Muscle of arm (tissue), 12 donors: ENCODE results near the gene PLA2G15. TPM values are rescaled to one million over a fixed set of nuclear protein-coding genes. Genes with fewer than 3 reads are reported as not detected.
A peak's percentile ranks its signal among the peaks of the same experiment; 100 is the strongest.

ENCODE experiments used
- DNase-seq: peaks from one replicate; pipeline ENCODE4 v3.0.0-alpha.2; 2013
- polyA plus RNA-seq, 12 donors: library from polyadenylated mRNA; unstranded; fragments of 120-200 nt; gene quantifications; one replicate each; pipeline ENCODE4 v1.2.1, GENCODE V29; 2013; ENCODE audit not compliant: insufficient read length in 12 of 12

The PLA2G15 gene
- polyA plus RNA-seq, 12 donors, result 14.3 to 42.3 (median 27.0) TPM; not detected in 1

DNA sequence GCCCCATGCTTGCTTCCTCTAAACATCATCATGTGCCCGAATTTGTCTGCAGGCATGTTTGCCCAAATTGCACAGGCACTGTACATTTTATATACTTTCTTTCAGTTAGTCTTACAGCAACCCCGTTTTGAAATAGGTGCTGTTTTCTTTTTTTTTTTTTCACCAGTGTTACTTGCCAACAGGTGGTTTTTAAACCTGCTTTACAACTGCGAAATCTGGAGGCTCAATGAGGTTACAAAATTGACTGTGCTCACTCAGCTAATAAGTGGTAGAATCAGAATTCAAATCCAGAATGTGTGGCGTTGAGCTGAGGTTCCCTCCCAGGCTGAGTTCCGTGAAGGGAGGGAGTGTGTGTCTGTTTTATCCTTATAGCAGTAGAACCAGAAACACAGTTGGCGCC is 5.8 kb downstream of the PLA2G15 start:
- no peak for DNase-seq

DNA sequence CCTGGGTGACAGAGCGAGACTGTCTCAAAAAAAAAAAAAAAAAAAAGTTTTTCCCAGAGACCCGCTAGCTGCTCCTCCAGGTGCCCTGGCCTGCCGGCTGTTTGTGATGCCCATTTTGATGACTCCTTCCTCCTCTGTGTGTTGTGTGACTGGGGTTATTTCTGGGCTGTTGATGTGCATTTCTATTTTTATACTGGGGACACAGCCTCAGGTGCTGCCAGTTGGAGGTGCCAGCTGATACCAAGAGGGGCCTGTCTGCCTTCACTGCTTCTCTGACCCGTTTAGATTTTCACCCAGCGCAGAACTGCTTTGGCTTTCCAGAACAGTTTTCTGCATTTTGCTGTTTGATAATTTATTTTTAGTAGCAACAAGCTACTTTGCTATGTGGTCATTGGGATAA is 6.7 kb downstream of the PLA2G15 start:
- no peak for DNase-seq

DNA sequence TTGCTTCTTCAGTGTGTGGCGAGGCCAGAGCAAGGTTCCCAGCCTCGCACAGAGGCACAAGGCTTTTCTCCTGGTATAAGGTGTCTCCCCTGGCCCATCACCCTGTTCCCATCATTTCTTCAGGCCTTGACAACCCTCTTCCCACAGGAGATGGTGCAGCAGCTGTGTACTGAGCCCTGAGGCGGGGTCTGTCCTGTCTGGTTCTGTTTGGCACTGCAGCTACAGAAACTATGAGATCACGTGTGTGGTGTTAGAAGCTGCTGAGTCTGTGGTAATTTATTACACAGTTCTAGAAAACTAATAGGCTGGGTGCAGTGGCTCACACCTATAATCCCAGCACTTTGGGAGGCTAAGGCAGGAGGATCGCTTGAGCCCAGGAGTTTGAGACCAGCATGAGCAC is 7.2 kb downstream of the PLA2G15 start:
- no peak for DNase-seq

DNA sequence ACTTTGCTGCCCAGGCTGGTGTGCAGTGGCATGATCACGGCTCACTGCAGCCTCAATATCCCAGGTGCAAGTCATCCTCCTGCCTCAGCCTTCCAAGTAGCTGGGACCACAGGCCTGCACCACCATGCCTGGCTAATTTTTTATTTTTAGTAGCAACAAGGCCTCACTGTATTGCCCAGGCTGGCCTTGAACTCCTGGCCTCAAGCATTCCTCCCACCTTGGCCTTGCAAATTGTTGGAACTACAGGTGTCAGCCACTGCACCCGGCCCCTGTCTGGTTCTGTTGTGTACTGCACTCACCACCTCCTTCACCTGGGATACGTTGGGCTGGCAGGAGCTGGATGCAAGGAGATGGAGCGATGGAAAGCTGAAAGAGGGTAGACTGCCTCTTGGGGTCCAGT is 8.5 kb downstream of the PLA2G15 start:
- DNase-seq, result no peak

DNA sequence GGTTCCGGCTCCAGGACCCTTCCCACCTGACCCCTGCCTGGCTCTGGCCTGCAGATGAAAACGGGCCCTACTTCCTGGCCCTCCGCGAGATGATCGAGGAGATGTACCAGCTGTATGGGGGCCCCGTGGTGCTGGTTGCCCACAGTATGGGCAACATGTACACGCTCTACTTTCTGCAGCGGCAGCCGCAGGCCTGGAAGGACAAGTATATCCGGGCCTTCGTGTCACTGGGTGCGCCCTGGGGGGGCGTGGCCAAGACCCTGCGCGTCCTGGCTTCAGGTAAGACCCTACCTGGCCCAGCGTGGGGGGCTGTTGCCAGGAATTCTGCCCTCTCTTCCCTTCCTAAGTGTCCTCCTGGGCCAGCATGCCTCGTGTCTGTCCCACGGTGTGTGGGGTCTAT is 10.5 kb downstream of the PLA2G15 start:
- no peak for DNase-seq

DNA sequence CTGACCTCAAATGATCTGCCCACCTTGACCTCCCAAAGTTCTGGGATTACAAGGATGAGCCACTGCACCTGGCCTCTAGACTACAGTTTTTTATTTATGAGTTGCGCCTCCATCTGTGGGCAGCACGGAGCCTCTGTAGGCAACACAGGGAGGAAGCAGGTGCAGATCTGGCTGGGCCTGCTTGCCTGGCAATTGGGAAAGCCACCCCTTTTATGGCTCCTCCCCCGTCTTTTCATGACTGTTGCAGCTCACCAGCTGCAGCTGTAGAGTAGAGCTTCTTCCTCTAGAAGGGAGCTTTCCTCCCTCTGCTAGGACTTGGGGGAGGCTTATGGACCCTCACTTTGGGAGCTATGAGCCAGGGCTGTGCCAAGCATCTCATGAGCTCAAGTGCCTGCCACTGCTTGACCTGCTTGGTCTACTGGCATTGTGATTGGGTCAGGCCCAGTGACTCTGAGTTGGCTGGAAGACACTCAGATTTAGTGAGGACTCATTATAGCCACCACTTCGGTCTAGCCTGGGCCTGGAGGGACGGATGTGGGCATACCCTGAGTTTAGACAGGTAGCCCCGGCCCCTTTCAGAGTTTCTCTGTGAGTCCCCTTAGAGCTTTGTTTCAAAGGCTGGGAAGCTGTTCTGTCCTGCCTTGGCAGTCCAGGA is 12.2 kb downstream of the PLA2G15 start:
- no peak for DNase-seq

DNA sequence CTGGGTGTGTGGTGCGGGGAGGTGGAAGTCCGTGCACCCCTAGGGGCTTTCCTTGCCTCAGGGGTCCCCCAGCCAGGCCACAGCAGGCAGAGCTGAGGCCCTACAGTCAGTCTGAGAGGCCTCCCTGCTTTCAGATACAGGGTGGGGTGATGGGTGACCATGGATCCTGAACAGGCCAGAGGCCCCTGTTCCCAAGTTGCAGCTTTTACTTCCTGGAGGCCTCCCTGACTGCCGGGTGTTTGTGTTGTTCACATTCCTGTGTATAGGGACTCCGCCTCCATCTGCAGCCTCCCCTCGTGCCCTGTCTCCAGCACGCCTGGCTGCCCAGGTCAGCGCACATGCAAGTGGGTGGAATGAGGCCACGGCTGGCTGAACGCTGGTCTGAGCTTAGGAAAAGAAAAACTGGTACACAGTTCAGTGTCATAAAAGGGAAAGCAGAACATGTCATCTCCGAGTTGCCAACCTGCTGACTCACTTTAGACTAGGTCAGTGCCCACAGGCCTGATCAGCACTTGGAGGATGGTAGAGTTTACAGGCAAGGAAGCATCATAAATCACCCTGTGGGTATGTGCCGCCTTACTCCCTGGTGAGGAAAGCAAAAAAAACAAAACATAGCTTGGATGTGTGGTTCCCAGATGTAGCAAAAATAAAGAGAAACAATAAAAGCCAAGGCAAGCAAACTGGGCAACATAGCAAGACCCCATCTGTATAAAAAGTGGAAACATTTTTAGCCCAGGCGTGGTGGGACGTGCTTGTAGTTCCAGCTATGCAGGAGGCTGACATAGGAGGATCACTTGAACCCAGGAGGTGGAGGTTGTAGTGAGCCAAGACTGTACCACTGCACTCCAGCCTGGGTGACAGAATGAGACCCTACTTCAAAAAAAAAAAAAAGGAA is 13.0 kb downstream of the PLA2G15 start:
- no peak for DNase-seq

DNA sequence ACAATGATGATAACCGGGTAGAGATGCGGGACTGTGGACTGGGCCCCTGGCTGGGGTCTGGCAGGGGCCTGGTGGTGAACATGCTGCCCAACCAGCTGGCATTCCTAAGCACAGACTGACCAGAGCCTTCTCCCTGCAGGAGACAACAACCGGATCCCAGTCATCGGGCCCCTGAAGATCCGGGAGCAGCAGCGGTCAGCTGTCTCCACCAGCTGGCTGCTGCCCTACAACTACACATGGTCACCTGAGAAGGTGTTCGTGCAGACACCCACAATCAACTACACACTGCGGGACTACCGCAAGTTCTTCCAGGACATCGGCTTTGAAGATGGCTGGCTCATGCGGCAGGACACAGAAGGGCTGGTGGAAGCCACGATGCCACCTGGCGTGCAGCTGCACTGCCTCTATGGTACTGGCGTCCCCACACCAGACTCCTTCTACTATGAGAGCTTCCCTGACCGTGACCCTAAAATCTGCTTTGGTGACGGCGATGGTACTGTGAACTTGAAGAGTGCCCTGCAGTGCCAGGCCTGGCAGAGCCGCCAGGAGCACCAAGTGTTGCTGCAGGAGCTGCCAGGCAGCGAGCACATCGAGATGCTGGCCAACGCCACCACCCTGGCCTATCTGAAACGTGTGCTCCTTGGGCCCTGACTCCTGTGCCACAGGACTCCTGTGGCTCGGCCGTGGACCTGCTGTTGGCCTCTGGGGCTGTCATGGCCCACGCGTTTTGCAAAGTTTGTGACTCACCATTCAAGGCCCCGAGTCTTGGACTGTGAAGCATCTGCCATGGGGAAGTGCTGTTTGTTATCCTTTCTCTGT is 14.0 kb downstream of the PLA2G15 start:
- DNase-seq, result no peak

DNA sequence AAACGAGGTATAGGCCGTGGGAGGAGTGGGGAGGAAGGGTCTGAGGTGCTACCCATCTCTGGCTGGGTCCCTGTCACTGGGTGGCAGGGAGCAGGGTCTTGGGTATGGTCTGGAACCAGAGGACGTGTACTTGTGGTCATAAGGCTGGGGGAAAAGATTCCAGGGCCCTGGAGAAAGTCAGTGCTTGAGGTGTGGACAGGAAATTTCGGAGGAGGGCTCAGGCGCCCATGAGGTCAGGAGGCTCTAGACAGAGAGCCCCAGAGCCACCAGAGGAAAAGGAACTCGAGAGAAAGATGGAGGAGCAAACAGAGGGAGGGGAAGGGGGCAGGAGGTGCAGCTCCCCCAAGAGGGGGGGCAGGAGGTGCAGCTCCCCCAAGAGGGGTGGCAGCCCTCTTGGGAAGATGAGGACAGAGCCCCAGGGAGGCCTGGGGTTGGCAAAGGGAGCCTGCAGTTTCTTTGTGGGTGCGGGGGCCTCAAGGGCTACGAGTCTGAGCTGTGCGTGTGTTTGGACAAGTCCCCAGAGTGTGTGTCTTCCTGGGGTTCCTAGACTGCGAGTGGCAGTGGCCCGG is 18.5 kb downstream of the PLA2G15 start:
- DNase-seq, result no peak

DNA sequence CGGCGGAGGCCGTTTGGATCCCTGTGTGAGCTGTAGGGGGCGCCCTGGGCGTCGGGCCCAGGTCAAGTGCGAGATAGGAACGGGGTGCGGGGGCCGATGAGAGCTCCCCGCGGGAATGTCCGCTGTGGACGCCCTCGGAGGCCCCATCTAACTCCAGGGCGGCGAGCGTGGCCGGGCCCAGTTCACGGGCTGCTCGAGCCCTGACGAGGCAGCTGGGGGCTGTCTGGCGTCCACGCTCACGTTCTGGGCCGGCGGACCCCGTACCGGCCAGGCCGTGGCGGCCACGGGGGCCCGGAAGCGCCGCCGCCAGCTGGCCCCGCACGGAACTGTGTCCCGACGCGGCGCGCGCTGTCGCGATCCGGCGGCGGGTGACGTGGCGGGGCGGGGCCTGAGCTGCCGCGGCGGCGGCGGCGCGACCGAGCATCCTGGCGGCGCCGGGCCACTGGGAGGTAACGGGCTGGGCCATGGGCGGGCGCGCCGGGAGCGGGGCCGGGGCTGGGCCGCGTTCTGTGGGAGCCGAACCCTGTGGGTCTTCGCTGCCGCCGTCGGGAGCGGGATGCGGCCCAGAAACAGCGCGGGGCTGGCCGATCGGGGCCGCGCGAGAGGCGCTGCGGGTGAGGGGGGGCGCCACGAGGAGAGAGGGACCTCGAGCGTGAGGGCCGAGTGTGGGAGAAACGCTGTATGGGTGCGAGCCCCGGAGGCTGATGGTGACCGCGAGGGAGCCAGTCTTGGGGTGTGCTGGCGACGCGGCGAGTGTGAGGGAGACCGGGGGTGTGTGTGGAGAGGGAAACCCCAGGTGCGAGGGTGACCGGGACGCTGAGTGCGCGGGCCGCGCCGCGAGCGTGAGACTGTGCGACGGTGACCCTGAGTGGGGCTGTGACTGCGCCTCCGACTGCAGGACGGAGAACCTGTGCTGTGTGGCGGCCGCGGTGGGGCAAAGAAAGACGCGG is 19.2 kb downstream of the PLA2G15 start, which contains the start of gene SLC7A6:
TSS of gene SLC7A6 (plus strand) at position 399 of the 950 bp plus-strand sequence. CDS start 10,201 bp downstream, outside the sequence.
- peak; percentile 69 for DNase-seq

DNA sequence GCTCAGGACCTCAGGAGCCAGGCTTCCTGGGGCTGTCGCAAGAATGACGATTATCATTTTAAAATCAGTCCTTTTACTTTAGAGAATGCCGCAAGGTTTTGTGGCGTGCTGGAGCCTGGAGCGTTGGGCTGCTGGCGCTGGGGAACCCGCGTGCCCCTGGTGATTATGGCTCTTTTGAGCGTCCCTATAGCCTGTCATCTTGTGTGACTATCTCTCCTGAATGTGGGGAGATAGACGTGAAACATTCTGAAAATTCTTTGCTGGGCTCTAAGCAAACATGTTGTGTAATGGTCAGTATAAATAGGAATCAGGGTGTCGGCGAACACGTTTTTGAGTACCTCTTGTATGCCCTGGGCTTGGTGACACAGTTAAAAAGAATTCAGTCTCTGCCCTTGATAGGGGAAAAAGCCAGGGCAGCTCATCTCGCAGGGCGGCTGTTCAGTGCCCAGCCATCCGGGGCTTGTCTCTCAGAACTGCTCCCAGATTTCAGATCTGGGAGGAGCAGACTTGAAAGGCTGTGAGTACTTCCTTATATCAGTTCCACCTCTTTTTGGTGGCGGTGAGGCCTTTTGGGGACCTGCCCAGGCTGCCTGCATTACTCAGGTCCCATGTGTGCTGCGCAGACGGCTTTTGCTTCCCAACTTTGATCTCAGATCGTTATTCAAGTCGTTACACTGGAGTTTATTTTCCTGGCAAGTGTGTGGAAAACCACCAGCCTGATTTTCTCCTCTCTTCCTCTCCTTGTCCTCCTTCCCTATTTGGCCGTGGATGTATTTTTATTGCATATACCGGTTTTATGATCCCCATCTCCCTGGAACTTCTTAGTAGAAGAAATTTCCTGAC is 20.1 kb downstream of the PLA2G15 start:
- DNase-seq, result peak; percentile 25

DNA sequence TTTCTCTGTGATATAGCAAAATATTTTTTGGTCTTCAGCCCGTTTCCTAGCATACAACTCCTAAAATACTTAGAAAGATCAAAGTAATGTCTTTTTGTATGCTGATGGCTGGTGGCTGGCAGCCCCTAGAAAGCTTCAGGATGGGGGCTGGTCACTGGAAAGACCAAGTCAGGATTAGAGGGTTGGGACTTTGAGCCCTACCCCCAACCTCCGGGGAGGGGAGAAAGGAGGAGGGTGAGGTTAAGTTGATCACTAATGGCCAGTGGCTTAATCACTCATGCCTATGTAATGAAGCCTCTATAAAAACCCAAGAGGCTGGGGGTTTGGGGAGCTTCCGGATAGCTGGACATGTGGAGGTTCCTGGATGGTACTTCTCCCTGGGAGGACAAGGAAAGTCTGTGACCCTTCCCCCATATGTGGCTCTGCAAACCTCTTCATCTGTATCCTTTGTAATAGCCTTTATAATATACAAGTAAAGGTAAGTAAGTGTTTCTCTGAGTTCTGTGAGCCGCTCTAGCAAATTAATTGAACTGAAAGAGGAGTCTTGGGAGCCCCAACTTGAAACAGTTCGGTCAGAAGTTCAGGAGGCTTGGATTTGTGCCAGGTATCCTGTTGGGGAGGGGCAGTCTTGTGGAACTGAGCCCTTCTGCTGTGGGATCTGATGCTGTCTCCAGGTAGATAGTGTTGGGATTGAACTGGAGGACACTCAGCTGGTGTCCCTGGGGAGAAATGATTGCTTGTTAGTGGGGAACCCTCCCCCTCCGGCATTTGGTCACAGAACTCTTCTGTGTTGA is 22.6 kb downstream of the PLA2G15 start:
- DNase-seq, result no peak

DNA sequence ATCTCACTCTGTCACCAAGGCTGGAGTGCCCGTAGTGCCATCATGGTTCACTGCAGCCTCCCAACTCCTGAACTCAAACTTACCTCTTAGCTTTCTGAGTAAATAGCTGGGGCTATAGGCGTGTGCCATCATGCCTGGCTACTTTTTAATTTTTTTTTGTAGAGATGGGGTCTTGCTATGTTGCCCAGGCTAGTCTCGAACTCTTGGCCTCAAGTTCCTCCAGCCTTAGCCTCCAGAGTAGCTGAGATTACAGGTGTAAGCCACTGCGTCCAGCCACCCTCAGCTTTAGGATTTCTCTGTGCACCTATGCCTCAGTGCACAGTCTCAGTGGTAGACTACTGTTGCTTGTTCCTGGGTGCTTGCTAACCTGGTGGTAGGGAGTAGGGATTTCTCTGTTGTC is 24.6 kb downstream of the PLA2G15 start:
- DNase-seq, result no peak

DNA sequence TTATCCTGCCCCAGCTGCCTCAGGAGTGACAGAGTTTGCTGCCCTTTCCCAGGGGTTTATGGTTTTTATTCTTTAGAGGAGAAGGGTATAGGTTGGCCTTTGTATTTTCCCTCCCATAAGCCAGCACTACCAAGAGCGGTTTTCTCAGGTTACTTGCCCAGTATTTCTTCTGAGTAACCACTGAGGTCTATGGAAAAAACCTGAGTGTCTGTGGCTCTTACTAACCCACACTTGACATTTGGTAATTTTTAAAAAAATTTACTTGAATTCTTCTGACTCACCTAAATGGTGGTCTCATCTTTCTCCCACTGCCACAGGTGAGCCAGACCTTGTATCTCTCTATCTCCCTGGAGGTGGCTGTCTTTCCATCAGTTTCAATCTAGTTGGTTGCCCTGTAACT is 25.2 kb downstream of the PLA2G15 start:
- no peak for DNase-seq

DNA sequence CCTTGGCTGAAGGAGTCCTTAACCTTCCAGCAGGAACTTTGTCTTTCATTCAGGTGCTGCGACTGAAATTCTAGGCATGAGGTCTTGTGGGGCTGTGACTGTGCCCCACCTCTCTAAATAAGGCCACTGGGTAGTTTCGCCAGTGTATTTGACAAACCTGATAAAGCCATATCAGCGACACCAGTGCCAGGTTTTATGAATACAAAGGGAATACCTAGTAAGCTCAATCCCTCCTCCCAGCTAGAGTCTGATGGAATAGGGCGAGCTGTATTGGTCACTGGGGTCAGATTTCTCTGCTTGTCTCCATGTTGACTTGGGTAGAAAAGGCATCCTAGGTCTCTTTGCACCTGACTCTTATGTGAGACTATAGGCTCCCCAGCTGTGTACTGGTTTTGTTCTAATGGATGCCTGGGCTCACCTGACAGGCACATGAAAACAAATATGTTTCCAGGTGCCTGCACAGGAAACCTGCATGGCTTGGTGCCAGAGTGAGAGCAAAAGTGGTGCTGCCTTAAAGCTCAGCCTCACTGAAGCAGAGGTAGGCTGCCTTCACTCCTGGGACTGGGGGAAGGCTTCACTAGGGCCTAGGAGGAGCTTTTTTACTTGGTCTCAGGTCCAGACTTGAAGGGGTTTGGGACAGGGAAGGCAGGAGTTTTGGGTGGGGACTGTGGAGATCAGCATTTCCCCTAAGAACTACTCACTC is 27.5 kb downstream of the PLA2G15 start:
- DNase-seq, result no peak

DNA sequence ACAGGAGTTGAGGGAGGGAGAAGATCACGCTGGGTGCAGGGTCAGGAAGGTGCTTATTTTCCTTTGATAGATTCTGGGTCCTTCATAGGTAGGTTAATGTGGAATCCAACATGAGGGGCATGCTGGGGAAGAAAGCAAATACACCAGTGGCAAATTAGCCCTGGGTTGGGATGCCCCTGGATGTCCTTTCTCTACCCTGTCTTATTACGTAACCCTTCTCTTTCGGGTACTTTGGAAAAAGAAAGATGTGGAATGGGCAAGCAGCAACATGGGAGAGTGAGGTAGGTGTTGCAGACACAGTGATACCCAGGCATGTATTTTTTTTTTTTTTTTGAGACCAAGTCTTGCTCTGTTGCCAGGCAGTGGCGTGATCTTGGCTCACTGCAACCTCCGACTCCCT is 28.3 kb downstream of the PLA2G15 start:
- DNase-seq, result no peak

DNA sequence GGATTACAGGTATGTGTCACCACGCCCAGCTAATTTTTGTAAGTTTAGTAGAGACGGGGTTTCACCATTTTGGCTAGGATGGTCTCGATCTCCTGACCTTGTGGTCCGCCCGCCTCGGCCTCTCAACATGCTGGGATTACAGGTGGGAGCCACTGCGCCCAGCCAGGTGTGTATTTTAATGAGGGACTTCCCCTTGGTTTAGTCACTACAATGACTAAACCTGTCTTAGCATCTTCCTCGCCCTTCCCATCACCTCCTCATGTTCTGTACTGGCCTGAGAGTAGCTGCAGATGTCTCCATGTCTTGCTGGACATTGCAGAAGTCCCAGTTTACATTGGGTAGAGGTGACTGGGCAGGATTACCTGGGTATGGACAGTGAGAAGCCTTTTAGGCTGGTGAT is 28.7 kb downstream of the PLA2G15 start:
- DNase-seq, result no peak

DNA sequence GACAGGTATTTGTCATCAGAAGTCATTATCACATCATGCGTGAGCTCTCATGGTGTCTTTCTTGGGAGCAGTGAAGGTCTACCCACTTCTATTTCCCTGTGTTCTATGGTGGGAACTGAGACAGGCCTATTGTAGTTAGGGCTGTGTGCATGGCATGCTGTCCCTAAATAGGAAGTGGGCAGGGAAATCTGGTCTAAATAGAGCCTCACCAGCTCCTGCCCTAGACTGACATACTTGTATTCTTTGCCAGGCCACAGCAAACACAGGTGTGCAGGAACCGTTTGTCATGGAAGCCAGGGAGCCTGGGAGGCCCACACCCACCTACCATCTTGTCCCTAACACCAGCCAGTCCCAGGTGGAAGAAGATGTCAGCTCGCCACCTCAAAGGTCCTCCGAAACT is 29.3 kb downstream of the PLA2G15 start:
- DNase-seq, result no peak
